Loucy (cell line): ENCODE data around the gene CHSY3.

Experiments used
- H2AFZ ChIP-seq: fragments of 200-600 bp; sonication (generic); 2 replicates; pipeline ENCODE4 v1.6.0; 2016; ENCODE audit warnings: antibody characterized with exemption, mild to moderate bottlenecking, low read length, moderate library complexity
- H3F3A ChIP-seq: fragments of 200-600 bp; 2 replicates; pipeline ENCODE4 v1.6.0; 2016; ENCODE audit warnings: antibody characterized with exemption, low read depth, mild to moderate bottlenecking
- H3K27me3 ChIP-seq: fragments of 200-600 bp; sonication (generic); 2 replicates; pipeline ENCODE4 v1.6.1; 2014; ENCODE audit warnings: low read length, mild to moderate bottlenecking; ENCODE audit not compliant: insufficient read depth, poor library complexity, severe bottlenecking
- H3K36me3 ChIP-seq: fragments of 200-600 bp; sonication (generic); 2 replicates; pipeline ENCODE4 v1.6.1; 2016; ENCODE audit warnings: low read length; ENCODE audit not compliant: insufficient read depth
- H3K4me1 ChIP-seq: fragments of 200-600 bp; sonication (generic); 2 replicates; pipeline ENCODE4 v1.5.1; 2014; ENCODE audit warnings: low read length, mild to moderate bottlenecking; ENCODE audit not compliant: insufficient read depth, poor library complexity, severe bottlenecking
- H3K4me2 ChIP-seq: fragments of 200-600 bp; sonication (generic); 2 replicates; pipeline ENCODE4 v1.6.0; 2014; ENCODE audit warnings: antibody characterized with exemption, low read length, low read depth, mild to moderate bottlenecking; ENCODE audit not compliant: poor library complexity, severe bottlenecking
- H3K4me3 ChIP-seq: fragments of 200-600 bp; sonication (generic); 2 replicates; pipeline ENCODE4 v1.5.1; 2014; ENCODE audit warnings: low read length, mild to moderate bottlenecking, mixed read lengths; ENCODE audit not compliant: poor library complexity, severe bottlenecking
- H3K79me2 ChIP-seq: fragments of 200-600 bp; sonication (generic); 2 replicates; pipeline ENCODE4 v1.6.1; 2014; ENCODE audit warnings: low read length; ENCODE audit not compliant: insufficient read depth
- H3K9ac ChIP-seq: fragments of 200-600 bp; sonication (generic); 2 replicates; pipeline ENCODE4 v1.6.0; 2014; ENCODE audit warnings: mild to moderate bottlenecking, low read depth, low read length, moderate library complexity; ENCODE audit not compliant: poor library complexity, severe bottlenecking
- H3K9me2 ChIP-seq: fragments of 200-600 bp; sonication (generic); replicated peaks from 2 replicates; pipeline ENCODE4 v1.6.1; 2016; ENCODE audit warnings: low read depth, low read length, mixed read lengths
- H3K9me3 ChIP-seq: fragments of 200-600 bp; sonication (generic); 2 replicates; pipeline ENCODE4 v1.6.1; 2014; ENCODE audit warnings: mild to moderate bottlenecking, antibody characterized with exemption, low read length, low read depth; ENCODE audit not compliant: insufficient read depth
- H4K20me1 ChIP-seq: fragments of 200-600 bp; sonication (generic); 2 replicates; pipeline ENCODE4 v1.6.0; 2014; ENCODE audit warnings: antibody characterized with exemption, low read length, mild to moderate bottlenecking; ENCODE audit not compliant: insufficient read depth, poor library complexity, severe bottlenecking
- EZH2phosphoT487 ChIP-seq: fragments of 200-600 bp; IDR thresholded peaks from 2 replicates; pipeline ENCODE4 v1.6.1; 2018; ENCODE audit warnings: antibody characterized with exemption, mild to moderate bottlenecking, moderate library complexity, borderline replicate concordance
- TF ChIP-seq, protein P1 (sequence below): fragments of 200-600 bp; sonication (generic); conservative IDR thresholded peaks from 2 replicates; pipeline ENCODE4 v1.5.1; 2014; ENCODE audit warnings: mild to moderate bottlenecking, antibody characterized with exemption, low read length

The CHSY3 gene

DNA sequence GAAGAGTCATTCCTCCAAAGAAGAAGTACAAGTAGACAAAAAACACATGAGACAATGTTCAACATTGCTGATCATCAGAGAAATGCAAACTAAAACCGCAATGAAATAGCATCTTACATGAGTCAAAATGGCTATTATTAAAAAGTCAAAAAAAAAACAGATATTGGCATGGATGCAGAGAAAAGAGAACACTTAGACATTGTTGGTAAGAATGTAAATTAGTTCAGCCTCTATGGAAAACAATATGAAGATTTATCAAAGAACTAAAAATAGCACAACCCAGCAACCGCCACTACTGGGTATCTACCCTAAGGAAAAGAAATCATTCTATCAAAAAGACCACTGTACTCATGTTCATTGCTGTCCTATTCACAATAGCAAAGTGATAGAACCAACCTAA lies 157.5 kb downstream of the CHSY3 start:
- H3K4me3 ChIP-seq = no peak overlapping the region
- no peak overlapping the region for H2AFZ ChIP-seq
- no peaks in the 10 kb centered on the region for H3K4me1 ChIP-seq
- H3K9me2 ChIP-seq = no peaks in the 10 kb centered on the region
- no peaks in the 10 kb centered on the region for H4K20me1 ChIP-seq
- H3K4me2 ChIP-seq = no peak overlapping the region
- H3K9me3 ChIP-seq = no peaks in the 10 kb centered on the region
- no peaks in the 10 kb centered on the region for H3K27me3 ChIP-seq
- TF ChIP-seq, protein P1, sequence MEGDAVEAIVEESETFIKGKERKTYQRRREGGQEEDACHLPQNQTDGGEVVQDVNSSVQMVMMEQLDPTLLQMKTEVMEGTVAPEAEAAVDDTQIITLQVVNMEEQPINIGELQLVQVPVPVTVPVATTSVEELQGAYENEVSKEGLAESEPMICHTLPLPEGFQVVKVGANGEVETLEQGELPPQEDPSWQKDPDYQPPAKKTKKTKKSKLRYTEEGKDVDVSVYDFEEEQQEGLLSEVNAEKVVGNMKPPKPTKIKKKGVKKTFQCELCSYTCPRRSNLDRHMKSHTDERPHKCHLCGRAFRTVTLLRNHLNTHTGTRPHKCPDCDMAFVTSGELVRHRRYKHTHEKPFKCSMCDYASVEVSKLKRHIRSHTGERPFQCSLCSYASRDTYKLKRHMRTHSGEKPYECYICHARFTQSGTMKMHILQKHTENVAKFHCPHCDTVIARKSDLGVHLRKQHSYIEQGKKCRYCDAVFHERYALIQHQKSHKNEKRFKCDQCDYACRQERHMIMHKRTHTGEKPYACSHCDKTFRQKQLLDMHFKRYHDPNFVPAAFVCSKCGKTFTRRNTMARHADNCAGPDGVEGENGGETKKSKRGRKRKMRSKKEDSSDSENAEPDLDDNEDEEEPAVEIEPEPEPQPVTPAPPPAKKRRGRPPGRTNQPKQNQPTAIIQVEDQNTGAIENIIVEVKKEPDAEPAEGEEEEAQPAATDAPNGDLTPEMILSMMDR = no peak
- TF ChIP-seq EZH2phosphoT487 = no peak
- H3K79me2 ChIP-seq = no peaks in the 10 kb centered on the region
- H3K9ac ChIP-seq = no peak overlapping the region
- H3K36me3 ChIP-seq = no peaks in the 10 kb centered on the region
- H3F3A ChIP-seq = no peaks in the 10 kb centered on the region

DNA sequence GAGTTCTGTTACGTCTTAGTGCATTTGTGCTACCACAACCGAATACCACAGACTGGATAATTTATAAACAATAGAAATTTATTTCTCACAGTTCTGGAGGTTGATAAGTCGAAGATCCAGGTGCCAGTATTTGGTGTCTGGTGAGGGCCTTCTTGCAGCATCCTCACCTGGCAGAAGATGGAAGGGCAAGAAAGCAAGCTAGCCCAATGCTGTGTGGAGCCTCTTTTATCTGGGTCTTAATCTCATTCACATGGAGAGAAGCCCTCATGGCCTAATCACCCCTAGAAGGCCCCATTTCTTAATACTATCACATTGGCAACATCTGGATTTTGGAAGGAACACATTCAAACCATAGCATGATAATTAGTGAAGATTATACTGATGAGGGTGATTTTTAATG lies 159.3 kb downstream of the CHSY3 start:
- H3K9me3 ChIP-seq = no peaks in the 10 kb centered on the region
- no peaks in the 10 kb centered on the region for H3K27me3 ChIP-seq
- H3K79me2 ChIP-seq = no peaks in the 10 kb centered on the region
- no peaks in the 10 kb centered on the region for H3K4me1 ChIP-seq
- H4K20me1 ChIP-seq = no peaks in the 10 kb centered on the region
- H3K4me3 ChIP-seq = no peak overlapping the region
- TF ChIP-seq, protein P1 = no peak
- no peaks in the 10 kb centered on the region for H3K36me3 ChIP-seq
- H3K4me2 ChIP-seq = no peak overlapping the region
- no peaks in the 10 kb centered on the region for H3F3A ChIP-seq
- H2AFZ ChIP-seq = no peak overlapping the region
- H3K9me2 ChIP-seq = no peaks in the 10 kb centered on the region
- H3K9ac ChIP-seq = no peak overlapping the region

DNA sequence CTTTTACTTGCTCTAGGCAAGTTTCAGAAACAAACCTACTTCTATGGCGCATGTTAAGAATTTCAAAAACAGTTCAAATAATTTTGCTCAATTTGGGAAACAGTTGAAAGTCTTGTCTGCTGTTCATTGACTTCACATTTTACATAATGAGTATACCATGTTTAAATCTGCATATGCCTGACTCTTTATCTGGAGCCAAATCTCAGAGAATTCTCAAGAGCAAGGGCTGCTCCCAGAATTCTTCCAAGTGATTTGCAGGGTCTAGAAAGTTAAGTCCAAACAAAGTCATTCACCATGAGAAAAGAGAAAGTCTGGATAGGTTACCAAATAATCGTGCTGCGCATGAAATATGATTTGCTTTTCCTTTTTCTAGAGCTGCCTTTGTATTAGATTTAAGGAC lies 160.2 kb downstream of the CHSY3 start:
- H3K79me2 ChIP-seq = no peaks in the 10 kb centered on the region
- H3K27me3 ChIP-seq = no peaks in the 10 kb centered on the region
- no peaks in the 10 kb centered on the region for H3K36me3 ChIP-seq
- no peaks in the 10 kb centered on the region for H3K4me1 ChIP-seq
- H3K9ac ChIP-seq = no peak overlapping the region
- no peaks in the 10 kb centered on the region for H3K9me2 ChIP-seq
- H2AFZ ChIP-seq = no peak overlapping the region
- H3F3A ChIP-seq = no peaks in the 10 kb centered on the region
- TF ChIP-seq, protein P1 = no peak
- no peak for TF ChIP-seq EZH2phosphoT487
- no peaks in the 10 kb centered on the region for H4K20me1 ChIP-seq
- no peaks in the 10 kb centered on the region for H3K9me3 ChIP-seq
- H3K4me2 ChIP-seq = no peak overlapping the region
- no peak overlapping the region for H3K4me3 ChIP-seq
